H1 (cell line): ENCODE results near the gene DOCK8. TPM values are rescaled to one million over a fixed set of nuclear protein-coding genes. Genes with fewer than 3 reads are reported as not detected.
A peak's percentile ranks its signal among the peaks of the same experiment; 100 is the strongest.

ENCODE experiments used
- CTCF ChIA-PET: fragments of 300-600 bp; sonication (Branson Sonifier 250); formaldehyde crosslinking; loops from one replicate; lab custom pipeline; 2021; ENCODE audit not compliant: partially characterized antibody; lab: Charles Lee
- POLR2A ChIA-PET: fragments of 300-600 bp; sonication (Branson Sonifier 250); formaldehyde crosslinking; loops from one replicate; lab custom pipeline; 2021; ENCODE audit warnings: inconsistent platforms; ENCODE audit not compliant: partially characterized antibody; lab: Charles Lee
- DNase-seq, 2 experiments: peaks; one replicate each; pipeline versions ENCODE4 v3.0.0 to v3.0.0-alpha.2; 2010 to 2022; ENCODE audit warnings: low spot score in 2 of 2, low read depth in 1 of 2, mixed read lengths in 1 of 2
- FAIRE-seq: peaks from 2 replicates; lab custom pipeline; 2011; peaks lifted over from hg19 to GRCh38; lab: Jason Lieb, UNC
- H2AFZ ChIP-seq: 2 replicates; pipeline ENCODE4 v1.8.1; 2012; ENCODE audit warnings: low read length, inconsistent platforms
- H2AK5ac ChIP-seq: 2 replicates; pipeline ENCODE4 v1.6.1; 2013; ENCODE audit warnings: low read depth, low read length
- H2BK120ac ChIP-seq: replicated peaks from 2 replicates; pipeline ENCODE3; 2013; ENCODE audit warnings: low read depth, low read length, inconsistent platforms
- H2BK12ac ChIP-seq: 2 replicates; pipeline ENCODE4 v1.6.1; 2013; ENCODE audit warnings: low read depth, low read length
- H2BK15ac ChIP-seq: 2 replicates; pipeline ENCODE4 v1.6.1; 2013; ENCODE audit warnings: low read length
- H2BK20ac ChIP-seq: 2 replicates; pipeline ENCODE4 v1.6.1; 2013; ENCODE audit warnings: low read length
- H2BK5ac ChIP-seq: 2 replicates; pipeline ENCODE4 v1.6.1; 2013; ENCODE audit warnings: low read depth, low read length
- H3K14ac ChIP-seq: 2 replicates; pipeline ENCODE4 v1.6.1; 2013; ENCODE audit warnings: inconsistent platforms; ENCODE audit not compliant: insufficient read length
- H3K18ac ChIP-seq: 2 replicates; pipeline ENCODE4 v1.6.1; 2013; ENCODE audit warnings: low read length; ENCODE audit errors: extremely low read depth
- H3K23ac ChIP-seq: 2 replicates; pipeline ENCODE4 v1.6.1; 2013; ENCODE audit warnings: inconsistent platforms; ENCODE audit not compliant: insufficient read length
- H3K23me2 ChIP-seq: 2 replicates; pipeline ENCODE4 v1.6.1; 2013; ENCODE audit warnings: low read depth, low read length
- H3K27ac ChIP-seq: 2 replicates; pipeline ENCODE4 v1.6.1; 2011; ENCODE audit warnings: low read depth, low read length, inconsistent platforms
- H3K27me3 ChIP-seq, 4 experiments: replicated peaks in 1 of 4; 1 replicate in 1 of 4; 2 replicates in 3 of 4; pipeline versions ENCODE4 v1.6.1 to v1.8.1; 2011 to 2013; ENCODE audit warnings: low read length in 3 of 4, mild to moderate bottlenecking in 3 of 4, inconsistent platforms in 2 of 4, mixed read lengths in 2 of 4, moderate library complexity in 1 of 4; ENCODE audit not compliant: control insufficient read depth in 3 of 4, insufficient read depth in 3 of 4; ENCODE audit errors: extremely low read depth in 1 of 4
- H3K36me3 ChIP-seq, 4 experiments: 2 replicates each; pipeline versions ENCODE4 v1.6.1 to v1.8.1; 2011 to 2013; ENCODE audit warnings: mild to moderate bottlenecking in 4 of 4, low read length in 3 of 4, moderate library complexity in 2 of 4, control low read depth in 1 of 4, inconsistent platforms in 1 of 4; ENCODE audit not compliant: insufficient read depth in 4 of 4, control insufficient read depth in 2 of 4
- H3K4ac ChIP-seq: replicated peaks from 2 replicates; pipeline ENCODE3; 2013; ENCODE audit warnings: low read length, low read depth, mixed read lengths, inconsistent platforms; ENCODE audit not compliant: insufficient read length
- H3K4me1 ChIP-seq, 4 experiments: replicated peaks in 1 of 4; 1 replicate in 1 of 4; 2 replicates in 3 of 4; pipeline versions ENCODE4 v1.6.1 to v1.8.1; 2011 to 2013; ENCODE audit warnings: low read length in 3 of 4, inconsistent platforms in 2 of 4, mixed read lengths in 1 of 4; ENCODE audit not compliant: insufficient read depth in 4 of 4, control insufficient read depth in 3 of 4
- H3K4me2 ChIP-seq, 2 experiments: 2 replicates each; pipeline versions ENCODE4 v1.6.1 to v1.8.1; 2011 to 2013; ENCODE audit warnings: low read depth in 2 of 2, low read length in 2 of 2, control low read depth in 1 of 2, inconsistent platforms in 1 of 2, mild to moderate bottlenecking in 1 of 2; ENCODE audit not compliant: insufficient read depth in 1 of 2
- H3K4me3 ChIP-seq, 4 experiments: fragments of 200-600, 300-600 bp in 1 of 4; sonication (generic), shearing (Covaris generic), sonication (Bioruptor Twin) in 1 of 4; 2 replicates each; pipeline versions ENCODE4 v1.5.1 to v1.8.1; 2011 to 2016; ENCODE audit warnings: low read length in 4 of 4, low read depth in 3 of 4, control low read depth in 2 of 4, inconsistent platforms in 2 of 4, mild to moderate bottlenecking in 2 of 4, mixed read lengths in 1 of 4, moderate library complexity in 1 of 4; ENCODE audit not compliant: insufficient read depth in 2 of 4; ENCODE audit errors: extremely low read depth in 1 of 4
- H3K56ac ChIP-seq: replicated peaks from 2 replicates; pipeline ENCODE3; 2013; ENCODE audit warnings: low read depth, mild to moderate bottlenecking, mixed read lengths, low read length, inconsistent platforms; ENCODE audit not compliant: insufficient read length
- H3K79me1 ChIP-seq: 2 replicates; pipeline ENCODE4 v1.6.1; 2013; ENCODE audit warnings: low read depth, low read length, control low read depth
- H3K79me2 ChIP-seq, 2 experiments: 2 replicates each; pipeline versions ENCODE4 v1.6.1 to v1.8.1; 2012 to 2013; ENCODE audit warnings: low read length in 2 of 2, mild to moderate bottlenecking in 2 of 2, inconsistent platforms in 1 of 2; ENCODE audit not compliant: insufficient read depth in 2 of 2, control insufficient read depth in 1 of 2
- H3K9ac ChIP-seq, 4 experiments: replicated peaks in 1 of 4; 1 replicate in 1 of 4; 2 replicates in 3 of 4; pipeline versions ENCODE4 v1.6.1 to v1.8.1; 2011 to 2013; ENCODE audit warnings: low read depth in 3 of 4, low read length in 3 of 4, control low read depth in 2 of 4, mild to moderate bottlenecking in 2 of 4, moderate library complexity in 2 of 4, inconsistent platforms in 1 of 4; ENCODE audit errors: extremely low read depth in 1 of 4
- H3K9me3 ChIP-seq, 2 experiments: 2 replicates each; pipeline versions ENCODE4 v1.6.1 to v1.8.1; 2012 to 2013; ENCODE audit warnings: mild to moderate bottlenecking in 2 of 2, moderate library complexity in 2 of 2, control low read depth in 1 of 2, inconsistent platforms in 1 of 2, low read depth in 1 of 2, low read length in 1 of 2, mixed read lengths in 1 of 2; ENCODE audit not compliant: insufficient read depth in 2 of 2
- H4K20me1 ChIP-seq, 2 experiments: replicated peaks in 1 of 2; 2 replicates each; pipeline versions ENCODE3 to v1.8.1; 2011 to 2013; ENCODE audit warnings: inconsistent platforms in 2 of 2, low read length in 2 of 2, mild to moderate bottlenecking in 1 of 2; ENCODE audit not compliant: insufficient read depth in 2 of 2, control insufficient read depth in 1 of 2
- H4K5ac ChIP-seq: 2 replicates; pipeline ENCODE4 v1.6.1; 2013; ENCODE audit warnings: low read length, low read depth, mixed read lengths, inconsistent platforms; ENCODE audit not compliant: insufficient read length
- H4K8ac ChIP-seq: 2 replicates; pipeline ENCODE4 v1.8.0; 2013; ENCODE audit warnings: mild to moderate bottlenecking, moderate library complexity, low read length, inconsistent platforms; ENCODE audit not compliant: insufficient read depth; ENCODE audit errors: extremely low read depth
- H4K91ac ChIP-seq: replicated peaks from 2 replicates; pipeline ENCODE3; 2013; ENCODE audit warnings: low read length, mixed read lengths, inconsistent platforms; ENCODE audit not compliant: insufficient read length
- BCL11A ChIP-seq, 2 experiments: IDR thresholded peaks; one replicate each; pipeline ENCODE4 v1.6.1; 2011; ENCODE audit warnings: low read depth in 2 of 2, low read length in 2 of 2, mild to moderate bottlenecking in 2 of 2
- CREB1 ChIP-seq: IDR thresholded peaks from 2 replicates; pipeline ENCODE4 v1.6.1; 2012; ENCODE audit warnings: inconsistent platforms
- CTBP2 ChIP-seq: IDR thresholded peaks from 2 replicates; pipeline ENCODE4 v1.7.0; 2011; ENCODE audit warnings: borderline replicate concordance, mild to moderate bottlenecking, moderate library complexity, mixed read lengths, low read length; ENCODE audit not compliant: insufficient read depth, insufficient read length
- EP300 ChIP-seq, 2 experiments: IDR thresholded peaks; 1 replicate in 1 of 2; 2 replicates in 1 of 2; pipeline ENCODE4 v1.6.1; 2011 to 2012; ENCODE audit warnings: low read depth in 2 of 2, low read length in 2 of 2, mild to moderate bottlenecking in 2 of 2, borderline replicate concordance in 1 of 2, inconsistent platforms in 1 of 2, moderate library complexity in 1 of 2
- POLR2AphosphoS5 ChIP-seq: IDR thresholded peaks from 2 replicates; pipeline ENCODE4 v1.6.1; 2011; ENCODE audit warnings: low read depth, low read length
- RAD21 ChIP-seq, 2 experiments: IDR thresholded peaks in 1 of 2; conservative IDR thresholded peaks in 1 of 2; 2 replicates each; pipeline ENCODE4 v1.6.1; 2011; ENCODE audit warnings: low read depth in 2 of 2, low read length in 2 of 2, improper control_type of control experiment in 1 of 2, inconsistent platforms in 1 of 2, mild to moderate bottlenecking in 1 of 2, moderate library complexity in 1 of 2
- SP2 ChIP-seq: IDR thresholded peaks from 2 replicates; pipeline ENCODE4 v1.6.1; 2012; ENCODE audit warnings: mild to moderate bottlenecking, low read length, inconsistent platforms
- SRF ChIP-seq: IDR thresholded peaks from 2 replicates; pipeline ENCODE4 v1.6.1; 2011; ENCODE audit warnings: mild to moderate bottlenecking, low read depth, low read length, moderate library complexity
- TBP ChIP-seq: IDR thresholded peaks from 2 replicates; pipeline ENCODE4 v1.6.1; 2011; ENCODE audit warnings: low read depth, low read length, improper control_type of control experiment
- TCF12 ChIP-seq: IDR thresholded peaks from 2 replicates; pipeline ENCODE4 v1.6.1; 2011; ENCODE audit warnings: low read depth, mild to moderate bottlenecking, low read length
- TEAD4 ChIP-seq: IDR thresholded peaks from 2 replicates; pipeline ENCODE4 v1.6.1; 2012; ENCODE audit warnings: low read depth, low read length, inconsistent platforms, mixed read lengths
- USF2 ChIP-seq: IDR thresholded peaks from 2 replicates; pipeline ENCODE4 v1.6.1; 2011; ENCODE audit warnings: low read length, improper control_type of control experiment
- WGBS, 2 experiments: shearing (Covaris generic) in 1 of 2; methylation state at CpG; one replicate each; pipeline versions ENCODE4 v1.1.6 to v1.1.7; 2013 to 2015; ENCODE audit warnings: low lambda C conversion rate in 2 of 2, mixed read lengths in 2 of 2, inconsistent platforms in 1 of 2, low coverage in 1 of 2, missing lambda C conversion rate in 1 of 2; ENCODE audit not compliant: insufficient replicate concordance in 2 of 2, insufficient coverage in 1 of 2, insufficient read length in 1 of 2; ENCODE audit errors: extremely low coverage in 1 of 2, missing lambda C conversion rate in 1 of 2; 5-methylcytosine and 5-hydroxymethylcytosine counted together
- polyA plus RNA-seq, 7 experiments: library from polyadenylated mRNA; depleted of rRNA in 3 of 7; stranded (reverse) in 5 of 7; unstranded in 2 of 7; fragments of >200 nt in 5 of 7; fragments of 200-250 nt in 2 of 7; gene quantifications; 1 replicate in 5 of 7; 2 replicates in 1 of 7; 4 replicates in 1 of 7; pipeline versions ENCODE4 v1.2.1 to v1.2.3, GENCODE V29; 2011 to 2013; ENCODE audit warnings: missing spikeins in 2 of 7, mixed read lengths in 2 of 7
- total RNA-seq: library from RNA; stranded (reverse); fragmentation: NEBNext Ultra II Directional; extraction: Animal tissue kit (Norgen Biotek cat#: 25700); gene quantifications from 2 replicates; pipeline ENCODE4 v1.2.1, GENCODE V29; 2021

Gene DOCK8
- total and polyA plus RNA-seq, 2 of the 8 experiments (the other 6 are each of a cell fraction or from before 2014, with no cell fraction given), result 0.57 to 2.0 TPM

- Histone ChIP-seq H4K20me1 (no peaks in the 10 kb centered on the region), H3K14ac (no peak overlapping the region), H3K4me3 (no peak overlapping the region), H3K9ac (no peak overlapping the region), H3K23ac (no peak overlapping the region), H3K4me1 (no peaks in the 10 kb centered on the region; a peak in 1 of 7 replicates), H3K27me3 (no peaks in the 10 kb centered on the region), H3K56ac (no peak overlapping the region), H3K18ac (no peak overlapping the region), H4K91ac (peak overlapping the region; percentile 20), H2AFZ (no peak overlapping the region), H2BK5ac (0 out of 2 replicates have a peak overlapping the region, but pooled peaks have one; percentile 19), H3K79me1 (no peaks in the 10 kb centered on the region), H3K23me2 (no peaks in the 10 kb centered on the region), H3K4ac (no peak overlapping the region), H3K36me3 (peaks cover 0 to 3% (median 0%) of the 10 kb centered on the region in 4 experiments; a peak in 1 of 8 replicates), H4K8ac (no peak overlapping the region; the same call in 1 of the 2 replicates), H3K27ac (no peak overlapping the region), H2BK15ac (no peak overlapping the region), H3K9me3 (peaks cover 2 to 7% of the 10 kb centered on the region in 2 experiments; a peak in 3 of 4 replicates), H4K5ac (no peak overlapping the region), H2BK20ac (no peak overlapping the region; the same call in 1 of the 2 replicates), H3K79me2 (no peaks in the 10 kb centered on the region), H3K4me2 (no peak overlapping the region), H2BK12ac (peak overlapping the region; percentile 52; the same call in 1 of the 2 replicates), H2BK120ac (no peak overlapping the region), H2AK5ac (no peak overlapping the region)
- DNase-seq, result no peak
- WGBS, 2 experiments, result 93% methylated on average over 15 of the region's 15 CpGs; no CpG with 5 or more reads in 1 of the 2 experiments
- ChIA-PET POLR2A (no interaction called here), CTCF (interaction anchor here (1.0 to 1.7 kb wide), 4 partner anchors 10 to 83 kb away, joined by 3 to 8 read pairs (median 4); no protein-coding TSS in a partner anchor)
- no peak for FAIRE-seq
- TF ChIP-seq EP300 (IDR thresholded peaks at IDR 0.05; ENCODE audit: borderline replicate concordance in 1 of 2, low read depth in 2 of 2, low read length in 2 of 2) (no peak), SRF (no peak), USF2 (no peak), TEAD4 (no peak), TBP (no peak), TCF12 (no peak), CTBP2 (no peak), BCL11A (IDR thresholded peaks at IDR 0.05; ENCODE audit: low read depth in 2 of 2, low read length in 2 of 2) (no peak), RAD21 (IDR thresholded peaks at IDR 0.05 in 1 of 2, conservative IDR thresholded peaks at IDR 0.05 in 1 of 2; ENCODE audit: low read depth in 2 of 2, low read length in 2 of 2) (no peak), CREB1 (no peak), POLR2AphosphoS5 (no peak), SP2 (no peak)
These were observed 231.5 kb downstream of the DOCK8 start for GRCh38 chr9:446074-446699.
